T-cell (primary cell): Measurements from ENCODE around the gene APBB1IP. TPM values are rescaled to one million over a fixed set of nuclear protein-coding genes. Genes with fewer than 3 reads are reported as not detected.

Source experiments
- ATAC-seq, 4 experiments: fragments of 200-7000 bp in 3 of 4; fragments of 150-1000 bp in 1 of 4; cut with Tn5 transposase; replicated peaks in 1 of 4; 1 replicate in 3 of 4; 2 replicates in 1 of 4; pipeline ENCODE4 v1.10.0; 2021; ENCODE audit warnings: moderate library complexity in 3 of 4, mild to moderate bottlenecking in 2 of 4, moderate number of reproducible peaks in 1 of 4
- CTCF ChIA-PET, 2 donors: fragments of 300-600 bp; sonication (Branson Sonifier 250); formaldehyde crosslinking; loops; one replicate each; lab custom pipeline; 2022; ENCODE audit warnings: antibody characterized with exemption in 2 of 2; lab: Charles Lee
- POLR2A ChIA-PET, 2 donors: fragments of 300-600 bp; sonication (Branson Sonifier 250); formaldehyde crosslinking; loops; one replicate each; lab custom pipeline; 2022; ENCODE audit warnings: antibody characterized with exemption in 2 of 2; lab: Charles Lee
- DNase-seq, 35 experiments: peaks; one replicate each; pipeline versions ENCODE4 v3.0.0 to v3.0.0-alpha.2; 2013 to 2023
- H3K27ac ChIP-seq: one replicate; pipeline ENCODE4 v1.5.1; 2013; ENCODE audit warnings: low read length
- H3K27me3 ChIP-seq, 2 experiments: replicated peaks in 1 of 2; 1 replicate in 1 of 2; 2 replicates in 1 of 2; pipeline versions ENCODE4 v1.6.1 to v1.7.0; 2013; ENCODE audit warnings: low read length in 1 of 2, mixed read lengths in 1 of 2; ENCODE audit not compliant: control insufficient read depth in 2 of 2, insufficient read depth in 2 of 2; ENCODE audit errors: extremely low read depth in 1 of 2
- H3K36me3 ChIP-seq, 2 donors: 1 replicate in 1 of 2; 2 replicates in 1 of 2; pipeline versions ENCODE4 v1.6.1 to v1.7.0; 2013; ENCODE audit warnings: low read length in 1 of 2; ENCODE audit not compliant: control insufficient read depth in 2 of 2, insufficient read depth in 1 of 2; ENCODE audit errors: extremely low read depth in 1 of 2
- H3K4me1 ChIP-seq, 2 experiments: 1 replicate in 1 of 2; 2 replicates in 1 of 2; pipeline versions ENCODE4 v1.6.1 to v1.7.0; 2013; ENCODE audit warnings: low read length in 2 of 2, mixed read lengths in 1 of 2; ENCODE audit not compliant: insufficient read depth in 2 of 2, control insufficient read depth in 1 of 2; ENCODE audit errors: extremely low read depth in 1 of 2
- H3K4me3 ChIP-seq, 2 donors: 1 replicate in 1 of 2; 2 replicates in 1 of 2; pipeline versions ENCODE4 v1.5.1 to v1.7.0; 2013; ENCODE audit warnings: mild to moderate bottlenecking in 2 of 2, low read length in 1 of 2, moderate library complexity in 1 of 2; ENCODE audit not compliant: control insufficient read depth in 1 of 2; ENCODE audit errors: extremely low read depth in 1 of 2
- H3K9me3 ChIP-seq: 2 replicates; pipeline ENCODE4 v1.7.0; 2013
- H3K27ac Mint-ChIP-seq, 2 donors: one replicate each; pipeline ENCODE4 v1.8.0; 2020 to 2021; ENCODE audit warnings: mild to moderate bottlenecking in 2 of 2, mixed read lengths in 2 of 2
- H3K27me3 Mint-ChIP-seq, 2 donors: one replicate each; pipeline ENCODE4 v1.8.0; 2021 to 2022; ENCODE audit warnings: mixed read lengths in 2 of 2
- H3K36me3 Mint-ChIP-seq: one replicate; pipeline ENCODE4 v1.8.0; 2021; ENCODE audit warnings: mixed read lengths
- H3K4me1 Mint-ChIP-seq, 3 donors: one replicate each; pipeline ENCODE4 v1.8.0; 2020 to 2022; ENCODE audit warnings: mixed read lengths in 3 of 3, mild to moderate bottlenecking in 1 of 3
- H3K4me3 Mint-ChIP-seq, 3 donors: one replicate each; pipeline ENCODE4 v1.8.0; 2020 to 2022; ENCODE audit warnings: mild to moderate bottlenecking in 3 of 3, mixed read lengths in 3 of 3, moderate library complexity in 3 of 3
- H3K9me3 Mint-ChIP-seq, 3 donors: one replicate each; pipeline ENCODE4 v1.8.0; 2020 to 2022; ENCODE audit warnings: mixed read lengths in 3 of 3
- WGBS: methylation state at CpG from one replicate; pipeline ENCODE4 v1.1.5; 2013; ENCODE audit warnings: missing lambda C conversion rate; ENCODE audit not compliant: insufficient coverage; 5-methylcytosine and 5-hydroxymethylcytosine counted together
- total RNA-seq, 35 experiments: library from RNA in 6 of 35; stranded (reverse) in 6 of 35; fragments of 120-200 nt in 1 of 35; gene quantifications; one replicate each; pipeline versions ENCODE4 v1.2.1 to v1.2.4 and lab custom pipeline; 2013 to 2026

Gene APBB1IP
- total RNA-seq, 5 donors from 2014 or later (not counting 1 experiment from before 2014, with no cell fraction given) = 86.5 to 102 (median 88.4) TPM

- H3K27ac Mint-ChIP-seq = peak overlapping the region; percentile 28 to 40
- H3K27ac ChIP-seq = no peak overlapping the region
- no peak overlapping the region for H3K4me3 Mint-ChIP-seq
- H3K9me3 Mint-ChIP-seq = no peaks in the 10 kb centered on the region
- no peaks in the 10 kb centered on the region for H3K27me3 Mint-ChIP-seq
- ATAC-seq (no peak), DNase-seq (no peak)
- H3K9me3 ChIP-seq = no peaks in the 10 kb centered on the region
- H3K36me3 Mint-ChIP-seq = peaks cover 50% of the 10 kb centered on the region
- CTCF ChIA-PET = no interaction called here
- WGBS = 100% methylated on average over 1 of the region's 10 CpGs
- no peaks in the 10 kb centered on the region for H3K4me1 ChIP-seq
- H3K36me3 ChIP-seq = peaks cover 8 to 82% of the 10 kb centered on the region in 2 donors
- no peak overlapping the region for H3K4me3 ChIP-seq
- H3K4me1 Mint-ChIP-seq = peaks cover 14 to 17% (median 17%) of the 10 kb centered on the region in 3 donors
- POLR2A ChIA-PET = no interaction called here
- no peaks in the 10 kb centered on the region for H3K27me3 ChIP-seq
Measured at GRCh38 chr10:26528715-26529393, 90.7 kb downstream of the APBB1IP start.

- DNase-seq (peak in 9 of 35 experiments; percentile 2 to 27 (median 4)), ATAC-seq (no peak)
- Mint-ChIP-seq H3K4me3 (no peak overlapping the region), H3K4me1 (peaks cover 2 to 17% (median 3%) of the 10 kb centered on the region in 3 donors), H3K27me3 (no peaks in the 10 kb centered on the region), H3K36me3 (peaks cover 35% of the 10 kb centered on the region), H3K27ac (peak overlapping the region; percentile 41 to 46), H3K9me3 (no peaks in the 10 kb centered on the region)
- Histone ChIP-seq H3K4me3 (no peak overlapping the region), H3K27me3 (no peaks in the 10 kb centered on the region), H3K36me3 (peaks cover 15 to 72% of the 10 kb centered on the region in 2 donors), H3K4me1 (no peaks in the 10 kb centered on the region), H3K27ac (no peak overlapping the region), H3K9me3 (no peaks in the 10 kb centered on the region)
- POLR2A ChIA-PET = interaction anchor here in 1 of 2 donors (0.6 kb wide), 1 partner anchor 522 kb away, joined by 5 read pairs; no protein-coding TSS in a partner anchor
- CTCF ChIA-PET = interaction anchor here (0.6 to 1.4 kb wide), 2 partner anchors 60 to 199 kb away, joined by 3 to 6 read pairs; no protein-coding TSS in a partner anchor
- WGBS = 94% methylated on average over 7 of the region's 7 CpGs
Measured at GRCh38 chr10:26534384-26534783, 96.2 kb downstream of the APBB1IP start.

DNA sequence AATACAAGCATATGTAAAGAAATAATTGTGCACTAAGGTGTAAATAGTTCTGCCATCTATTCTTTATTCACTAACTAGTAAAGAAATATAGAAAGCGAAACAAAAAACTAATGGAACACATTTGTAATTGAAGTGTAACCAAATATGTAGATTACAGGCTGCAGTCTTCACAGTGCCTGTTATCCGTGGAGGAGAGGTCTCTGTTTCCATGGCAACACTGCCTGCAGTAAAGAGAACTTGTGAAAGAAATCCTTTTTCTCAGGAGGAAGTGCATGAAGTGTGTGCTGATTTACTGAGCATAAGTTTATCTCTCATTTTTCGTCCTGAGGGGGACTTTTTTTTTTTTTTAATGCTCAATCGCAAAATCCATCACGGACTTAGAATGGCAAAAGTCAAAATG lies 102.5 kb downstream of the APBB1IP start:
- Histone ChIP-seq H3K27ac (no peak overlapping the region), H3K27me3 (no peaks in the 10 kb centered on the region), H3K36me3 (peaks cover 9 to 73% of the 10 kb centered on the region in 2 donors), H3K4me3 (no peak overlapping the region), H3K4me1 (peaks cover 0 to 9% of the 10 kb centered on the region in 2 experiments), H3K9me3 (no peaks in the 10 kb centered on the region)
- peak overlapping the region; percentile 55 to 63 for H3K27ac Mint-ChIP-seq
- POLR2A ChIA-PET = no interaction called here
- H3K9me3 Mint-ChIP-seq = no peaks in the 10 kb centered on the region
- ATAC-seq (no peak), DNase-seq (peak in 1 of 35 experiments; percentile 11)
- peaks cover 57% of the 10 kb centered on the region for H3K36me3 Mint-ChIP-seq
- H3K4me3 Mint-ChIP-seq = no peak overlapping the region
- WGBS = 53% methylated on average over 3 of the region's 5 CpGs
- CTCF ChIA-PET = no interaction called here
- H3K27me3 Mint-ChIP-seq = no peaks in the 10 kb centered on the region
- peaks cover 22 to 28% (median 24%) of the 10 kb centered on the region in 3 donors for H3K4me1 Mint-ChIP-seq

GRCh38 chr10:26543567-26544306 lies 105.6 kb downstream of the APBB1IP start:
- H3K27me3 ChIP-seq = no peaks in the 10 kb centered on the region
- Mint-ChIP-seq H3K36me3 (peaks cover 74% of the 10 kb centered on the region), H3K4me1 (peaks cover 25 to 35% (median 35%) of the 10 kb centered on the region in 3 donors), H3K27ac (peak overlapping the region; percentile 78 to 96), H3K27me3 (no peaks in the 10 kb centered on the region), H3K4me3 (no peak overlapping the region), H3K9me3 (peaks cover 3 to 9% (median 4%) of the 10 kb centered on the region in 3 donors)
- ChIA-PET POLR2A (interaction anchor here in 1 of 2 donors (0.6 kb wide), 1 partner anchor 16 kb away, joined by 3 read pairs; no protein-coding TSS in a partner anchor), CTCF (no interaction called here)
- H3K27ac ChIP-seq = peak overlapping the region; percentile 19
- H3K4me3 ChIP-seq = no peak overlapping the region
- DNase-seq (no peak), ATAC-seq (peak in 2 of 4 experiments; percentile 42 to 51)
- H3K4me1 ChIP-seq = peaks cover 0 to 9% of the 10 kb centered on the region in 2 experiments
- H3K9me3 ChIP-seq = peaks cover 3% of the 10 kb centered on the region
- WGBS = 38% methylated on average over 6 of the region's 7 CpGs
- peaks cover 5 to 59% of the 10 kb centered on the region in 2 donors for H3K36me3 ChIP-seq

DNA sequence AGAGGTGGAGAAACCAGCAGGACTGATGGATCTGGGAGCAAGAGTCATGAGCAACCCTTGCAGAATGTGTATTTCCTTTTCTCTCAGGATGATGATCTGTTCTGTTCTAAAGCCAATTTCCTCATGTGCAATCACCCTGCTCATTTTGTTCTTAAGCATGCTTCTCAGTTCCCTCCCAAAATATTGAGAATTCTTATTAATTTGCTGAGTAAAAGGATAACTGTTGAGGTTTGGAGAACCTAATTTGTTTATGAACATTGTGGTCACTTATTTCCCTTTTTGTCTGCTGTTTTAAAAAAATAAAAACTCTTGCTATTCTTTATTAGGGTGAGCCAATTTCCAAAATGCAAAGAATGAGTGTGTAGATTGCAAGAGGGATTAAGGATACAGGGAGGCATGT lies 106.8 kb downstream of the APBB1IP start:
- DNase-seq = no peak
- ChIA-PET POLR2A (no interaction called here), CTCF (interaction anchor here in 1 of 2 donors (0.7 kb wide), 1 partner anchor 102 kb away, joined by 3 read pairs; no protein-coding TSS in a partner anchor)
- no peak overlapping the region for H3K4me3 Mint-ChIP-seq
- Histone ChIP-seq H3K4me1 (peaks cover 0 to 9% of the 10 kb centered on the region in 2 experiments), H3K27me3 (no peaks in the 10 kb centered on the region), H3K36me3 (peaks cover 5 to 66% of the 10 kb centered on the region in 2 donors), H3K27ac (no peak overlapping the region), H3K4me3 (no peak overlapping the region), H3K9me3 (peaks cover 5% of the 10 kb centered on the region)
- H3K27me3 Mint-ChIP-seq = no peaks in the 10 kb centered on the region
- peak overlapping the region; percentile 27 to 96 for H3K27ac Mint-ChIP-seq
- H3K36me3 Mint-ChIP-seq = peaks cover 78% of the 10 kb centered on the region
- H3K9me3 Mint-ChIP-seq = peaks cover 11 to 21% (median 12%) of the 10 kb centered on the region in 3 donors
- no peak for ATAC-seq
- peaks cover 24 to 35% (median 25%) of the 10 kb centered on the region in 3 donors for H3K4me1 Mint-ChIP-seq
